RWPE2 (cell line): ENCODE results near the gene COL4A1.

Experiments
- ATAC-seq: fragments of 200-7000 bp; cut with Tn5 transposase; 3 replicates; pipeline ENCODE4 v1.9.1; 2021; ENCODE audit warnings: low read depth
- DNase-seq: peaks from one replicate; pipeline ENCODE4 v3.0.0-alpha.2; 2020; ENCODE audit warnings: low spot score
- H3K27ac ChIP-seq: fragments of 450-650 bp; 2 replicates; pipeline ENCODE4 v1.5.1; 2017; ENCODE audit warnings: mild to moderate bottlenecking; ENCODE audit not compliant: poor library complexity, severe bottlenecking
- H3K27me3 ChIP-seq: fragments of 250-450 bp; sonication (Bioruptor Pico); 2 replicates; pipeline ENCODE4 v1.5.1; 2021; ENCODE audit warnings: mild to moderate bottlenecking, moderate library complexity; ENCODE audit not compliant: insufficient read depth, poor library complexity, severe bottlenecking
- H3K36me3 ChIP-seq: fragments of 250-450 bp; sonication (Bioruptor Pico); 2 replicates; pipeline ENCODE4 v1.5.1; 2020; ENCODE audit warnings: low read depth, mild to moderate bottlenecking, moderate library complexity
- H3K4me1 ChIP-seq: fragments of 250-450 bp; sonication (Bioruptor Pico); 2 replicates; pipeline ENCODE4 v1.5.1; 2021; ENCODE audit warnings: mild to moderate bottlenecking, moderate library complexity; ENCODE audit not compliant: insufficient read depth, poor library complexity, severe bottlenecking
- H3K4me3 ChIP-seq: fragments of 250-450 bp; sonication (Bioruptor Pico); 2 replicates; pipeline ENCODE4 v1.5.1; 2021; ENCODE audit warnings: mild to moderate bottlenecking, moderate library complexity; ENCODE audit not compliant: severe bottlenecking
- H3K9me3 ChIP-seq: fragments of 250-450 bp; sonication (Bioruptor Pico); 2 replicates; pipeline ENCODE4 v1.5.1; 2021; ENCODE audit warnings: mild to moderate bottlenecking, moderate library complexity; ENCODE audit not compliant: severe bottlenecking
- CTCF ChIP-seq: fragments of 450-650 bp; IDR thresholded peaks from one replicate; pipeline ENCODE4 v1.5.1; 2017; ENCODE audit warnings: mild to moderate bottlenecking, moderate library complexity; ENCODE audit not compliant: poor library complexity, severe bottlenecking

The COL4A1 gene

GRCh38 chr13:110338441-110339101 is 31.6 kb upstream of the COL4A1 start:
- DNase-seq (no peak), ATAC-seq (no peak)
- Histone ChIP-seq H3K27me3 (no peaks in the 10 kb centered on the region), H3K9me3 (no peaks in the 10 kb centered on the region), H3K27ac (peak overlapping the region; percentile 99), H3K4me1 (peaks cover 33% of the 10 kb centered on the region), H3K36me3 (peaks cover 23% of the 10 kb centered on the region), H3K4me3 (no peak overlapping the region)
- TF ChIP-seq CTCF: no peak

GRCh38 chr13:110337247-110337646 is 30.3 kb upstream of the COL4A1 start:
- DNase-seq (no peak), ATAC-seq (no peak)
- Histone ChIP-seq H3K9me3 (no peaks in the 10 kb centered on the region), H3K36me3 (peaks cover 23% of the 10 kb centered on the region), H3K27ac (peak overlapping the region; percentile 99), H3K27me3 (no peaks in the 10 kb centered on the region), H3K4me3 (no peak overlapping the region), H3K4me1 (peaks cover 25% of the 10 kb centered on the region)
- no peak for TF ChIP-seq CTCF

GRCh38 chr13:110336681-110337080 is 29.7 kb upstream of the COL4A1 start:
- Histone ChIP-seq H3K36me3 (peaks cover 28% of the 10 kb centered on the region), H3K27ac (no peak overlapping the region), H3K9me3 (no peaks in the 10 kb centered on the region), H3K4me3 (no peak overlapping the region), H3K27me3 (no peaks in the 10 kb centered on the region), H3K4me1 (peaks cover 25% of the 10 kb centered on the region)
- ATAC-seq (no peak), DNase-seq (no peak)
- no peak for TF ChIP-seq CTCF

GRCh38 chr13:110336108-110336507 is 29.2 kb upstream of the COL4A1 start:
- H3K4me1 ChIP-seq: peaks cover 22% of the 10 kb centered on the region
- TF ChIP-seq CTCF: no peak

GRCh38 chr13:110334841-110335490 is 28.0 kb upstream of the COL4A1 start:
- H3K4me3 ChIP-seq: no peak overlapping the region
- ATAC-seq (no peak), DNase-seq (no peak)
- peaks cover 11% of the 10 kb centered on the region for H3K4me1 ChIP-seq
- H3K9me3 ChIP-seq: no peaks in the 10 kb centered on the region
- peaks cover 32% of the 10 kb centered on the region for H3K36me3 ChIP-seq
- peak overlapping the region; percentile 54 for H3K27ac ChIP-seq
- TF ChIP-seq CTCF: no peak
- H3K27me3 ChIP-seq: no peaks in the 10 kb centered on the region

More at GRCh38 chr13:110336108-110336507, 29.2 kb upstream of the COL4A1 start:
- peaks cover 29% of the 10 kb centered on the region for H3K36me3 ChIP-seq
- DNase-seq (no peak), ATAC-seq (no peak)
- no peaks in the 10 kb centered on the region for H3K27me3 ChIP-seq
- no peak overlapping the region for H3K4me3 ChIP-seq
- no peaks in the 10 kb centered on the region for H3K9me3 ChIP-seq
- no peak overlapping the region for H3K27ac ChIP-seq
